Dermis microvascular lymphatic vessel endothelial cell (primary cell): Measurements from ENCODE around the gene CAST. TPM values are rescaled to one million over a fixed set of nuclear protein-coding genes. Genes with fewer than 3 reads are reported as not detected.
A peak's percentile ranks its signal among the peaks of the same experiment; 100 is the strongest.

ENCODE experiments used
- DNase-seq, 2 donors: peaks; one replicate each; pipeline versions ENCODE4 v3.0.0 to v3.0.0-alpha.2; 2010; ENCODE audit warnings: low read depth in 2 of 2
- total RNA-seq: library from RNA; depleted of rRNA; stranded (reverse); fragments of >200 nt; gene quantifications from 2 replicates; pipeline ENCODE4 v1.2.1, GENCODE V29; 2014

Gene CAST
- total RNA-seq, 1 donor from 2014 or later, result 98.1 TPM

DNA sequence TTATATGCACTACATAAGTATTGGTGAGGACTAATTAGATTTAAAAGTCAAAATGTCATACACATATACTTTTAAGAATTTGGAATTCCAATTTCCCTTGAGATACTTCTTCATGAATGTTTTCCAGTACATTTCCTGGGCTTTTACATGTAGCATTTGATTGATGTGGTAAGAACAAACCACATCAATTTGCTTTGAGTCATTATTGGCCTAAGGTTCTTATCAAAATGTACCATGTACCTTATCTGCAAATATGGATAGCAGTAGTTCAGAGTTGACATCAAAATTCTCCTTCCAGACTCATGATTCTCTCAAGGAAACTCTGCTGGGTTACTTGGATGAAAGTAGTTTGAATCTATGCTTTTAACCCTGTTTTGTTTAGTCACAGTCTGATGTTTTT, 2.5 kb downstream of the CAST start:
- DNase-seq, result no peak

DNA sequence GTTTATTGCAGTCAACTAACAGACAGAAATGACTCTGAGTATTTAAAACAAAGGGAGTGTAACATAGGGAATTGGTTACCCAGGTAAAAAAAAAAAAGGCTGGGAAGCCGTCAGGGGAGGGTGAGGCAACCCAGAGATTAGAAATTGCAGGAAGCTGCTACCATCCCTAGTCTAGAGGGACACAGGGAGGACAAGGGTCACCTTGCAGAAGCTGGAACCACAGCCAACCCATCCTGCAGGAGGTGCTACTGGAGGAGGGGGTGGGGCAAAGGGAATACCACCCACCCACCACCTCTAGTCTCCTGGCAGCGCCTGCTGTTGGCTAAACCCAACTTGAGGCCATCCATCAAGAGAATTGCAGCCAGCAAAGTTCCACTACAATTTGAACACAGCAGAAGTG, 6.5 kb downstream of the CAST start:
- no peak for DNase-seq

DNA sequence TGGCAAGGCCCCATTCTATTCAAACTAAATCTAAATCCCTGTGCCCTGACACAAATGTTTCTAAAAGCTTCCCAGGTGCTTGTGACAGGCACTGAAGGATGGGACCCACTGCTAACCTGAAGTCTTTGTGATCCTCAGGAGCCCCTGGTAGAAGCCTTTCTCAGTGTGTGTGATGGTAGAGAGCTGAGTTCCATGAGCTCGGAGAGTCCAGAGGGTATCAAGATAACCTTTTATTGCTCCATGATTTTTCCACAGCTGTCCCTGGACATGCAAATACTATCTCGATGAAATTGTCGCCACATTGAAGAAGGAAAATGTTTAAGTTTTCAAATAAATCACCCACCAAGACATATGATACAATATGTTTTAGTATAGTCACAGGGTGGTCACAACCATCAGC, 7.7 kb downstream of the CAST start:
- no peak for DNase-seq

GRCh38 chr5:96671441-96671840, 9.3 kb downstream of the CAST start:
- DNase-seq, result no peak

- DNase-seq, result no peak
Measured at GRCh38 chr5:96673127-96673526, 11.0 kb downstream of the CAST start.

- peak; percentile 41 to 85 for DNase-seq
Measured at GRCh38 chr5:96675882-96676281, 13.7 kb downstream of the CAST start.

DNA sequence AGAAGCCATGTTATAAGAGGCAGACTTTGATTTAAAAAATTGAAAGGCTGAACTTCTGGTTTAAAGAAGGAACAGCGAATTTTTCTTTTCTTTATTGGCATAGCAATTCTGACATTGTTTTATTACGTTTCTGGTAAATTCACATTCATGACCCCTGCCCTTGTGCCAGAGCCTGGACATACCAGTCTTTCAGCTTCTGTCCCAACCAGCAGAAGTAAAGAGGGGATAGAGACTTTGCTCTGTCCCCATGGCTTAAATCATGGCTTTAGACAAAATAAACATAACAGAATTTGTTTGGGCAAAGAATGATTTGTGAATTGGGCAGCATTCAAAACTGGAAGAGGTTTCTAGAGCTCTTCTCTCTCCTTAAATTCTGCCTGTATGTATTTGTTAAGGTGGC, 15.3 kb downstream of the CAST start:
- no peak for DNase-seq

GRCh38 chr5:96679293-96679692, 17.1 kb downstream of the CAST start:
- DNase-seq, result no peak

DNA sequence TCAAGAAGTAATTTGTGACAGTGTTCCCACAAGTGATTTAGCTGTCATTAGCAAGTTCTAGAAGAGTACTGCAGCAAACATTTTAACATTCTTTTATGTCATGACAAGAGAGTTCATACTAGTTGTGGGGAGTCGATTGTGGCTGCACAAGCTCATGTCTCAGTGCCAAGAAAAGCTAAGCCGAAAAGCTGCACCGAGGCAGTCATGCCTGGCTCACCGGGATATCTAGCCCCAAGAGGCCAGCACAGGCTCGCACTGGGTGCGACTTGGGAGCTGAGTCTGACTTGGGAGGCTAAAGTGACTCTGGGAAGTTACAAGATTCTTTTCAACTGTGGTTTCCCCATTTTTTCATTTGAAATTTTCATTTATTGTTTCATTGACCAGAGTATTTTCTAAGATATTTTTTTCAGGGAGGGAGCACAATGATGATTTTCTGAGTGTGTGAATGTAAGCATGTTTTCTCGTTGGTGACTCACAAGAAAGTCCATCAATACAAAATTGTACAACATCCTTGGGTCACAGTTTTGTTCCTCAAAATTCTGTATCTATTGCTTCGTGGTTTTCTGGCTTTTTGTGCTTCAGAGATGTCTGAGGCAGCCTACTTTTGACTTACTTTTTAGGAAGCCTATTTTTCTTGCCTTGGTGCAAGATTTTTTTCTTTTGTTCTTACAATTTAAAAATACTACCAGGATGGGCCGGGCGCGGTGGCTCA, 18.7 kb downstream of the CAST start:
- no peak for DNase-seq

- no peak for DNase-seq
Measured at GRCh38 chr5:96683392-96683791, 21.2 kb downstream of the CAST start.

DNA sequence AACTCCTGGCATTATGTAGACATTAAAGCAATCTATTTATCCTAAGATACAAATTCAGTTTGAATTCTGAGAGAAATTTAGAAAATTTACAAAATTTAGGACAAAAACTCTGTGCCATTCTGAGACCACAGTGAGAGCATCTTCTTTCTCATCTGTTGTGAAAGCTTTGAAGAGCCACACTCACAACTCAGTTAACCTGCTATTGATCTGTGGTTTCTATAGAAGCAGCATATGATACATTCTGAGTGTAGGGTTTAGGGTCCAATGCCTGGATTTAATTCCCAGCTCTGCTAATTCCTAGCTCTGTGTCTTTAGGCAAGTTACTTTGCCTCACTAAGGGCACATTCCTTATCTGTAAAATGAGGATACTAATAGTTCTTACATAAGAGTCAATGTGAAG, 21.6 kb downstream of the CAST start:
- DNase-seq, result no peak

DNA sequence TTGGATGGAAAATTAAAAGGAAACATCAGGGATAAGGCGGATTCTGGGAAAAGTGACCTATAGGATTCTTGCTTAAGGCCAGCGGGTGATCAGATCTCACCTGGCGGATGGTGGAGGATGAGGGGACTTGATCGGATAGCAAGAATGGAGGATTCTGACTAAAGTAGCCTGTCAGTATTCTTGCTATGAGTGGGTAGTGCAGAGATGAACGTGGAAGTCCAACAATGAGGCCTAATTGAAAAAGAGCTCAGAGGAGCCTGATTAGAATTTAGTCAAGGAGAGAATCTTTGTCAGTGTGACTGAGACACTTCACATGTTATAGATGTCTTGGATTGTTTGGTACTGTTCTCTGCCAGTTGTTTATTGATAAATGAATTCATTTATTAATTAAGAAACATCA, 24.9 kb downstream of the CAST start:
- DNase-seq, result no peak

DNA sequence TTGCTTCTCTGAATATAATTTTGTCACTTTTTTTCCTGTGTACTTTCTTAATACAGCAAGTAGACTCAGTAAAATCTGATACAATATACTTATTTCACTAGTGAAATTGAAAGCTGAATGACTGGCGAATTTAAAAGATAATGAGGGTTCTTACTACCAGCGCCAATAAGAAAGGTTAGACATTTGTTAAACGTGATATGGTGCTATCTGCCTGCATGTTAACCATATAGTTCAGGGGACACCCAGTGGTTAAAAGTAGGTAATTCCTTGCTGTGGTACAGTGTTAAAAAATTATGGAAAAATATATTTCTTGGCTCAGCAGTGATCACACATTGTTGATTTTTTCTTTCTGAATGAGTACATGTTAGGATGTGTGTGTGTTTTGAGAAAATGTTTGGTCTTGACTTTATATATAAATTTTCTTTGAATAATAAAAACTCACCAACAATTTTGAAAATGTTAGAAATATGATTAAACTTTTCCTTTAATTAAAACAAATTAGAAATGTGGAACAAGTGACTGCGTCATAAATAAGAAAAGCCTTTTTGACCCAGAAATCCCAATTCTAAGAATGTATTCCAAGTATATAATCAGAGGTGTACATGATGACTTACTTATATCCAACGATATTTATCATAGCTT, 25.8 kb downstream of the CAST start:
- DNase-seq, result peak; percentile 69 to 82

DNA sequence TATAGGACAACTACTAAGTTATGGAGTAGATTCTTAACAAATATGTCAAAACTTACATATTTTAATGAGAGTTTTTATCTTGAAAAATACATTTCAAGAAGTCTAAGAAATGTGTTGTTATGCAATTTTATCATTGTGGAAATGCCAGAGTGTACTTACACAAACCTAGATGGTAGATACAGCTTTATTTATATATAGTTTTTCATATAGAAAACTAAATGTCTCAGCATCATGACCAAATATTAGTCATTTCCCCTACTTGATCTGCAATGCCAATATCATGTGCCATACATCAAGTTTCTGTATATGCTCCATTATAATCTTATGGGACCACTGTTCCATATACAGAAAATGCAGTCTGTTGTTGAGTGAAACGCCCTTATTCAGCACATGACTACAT, 28.7 kb downstream of the CAST start:
- DNase-seq, result no peak

DNA sequence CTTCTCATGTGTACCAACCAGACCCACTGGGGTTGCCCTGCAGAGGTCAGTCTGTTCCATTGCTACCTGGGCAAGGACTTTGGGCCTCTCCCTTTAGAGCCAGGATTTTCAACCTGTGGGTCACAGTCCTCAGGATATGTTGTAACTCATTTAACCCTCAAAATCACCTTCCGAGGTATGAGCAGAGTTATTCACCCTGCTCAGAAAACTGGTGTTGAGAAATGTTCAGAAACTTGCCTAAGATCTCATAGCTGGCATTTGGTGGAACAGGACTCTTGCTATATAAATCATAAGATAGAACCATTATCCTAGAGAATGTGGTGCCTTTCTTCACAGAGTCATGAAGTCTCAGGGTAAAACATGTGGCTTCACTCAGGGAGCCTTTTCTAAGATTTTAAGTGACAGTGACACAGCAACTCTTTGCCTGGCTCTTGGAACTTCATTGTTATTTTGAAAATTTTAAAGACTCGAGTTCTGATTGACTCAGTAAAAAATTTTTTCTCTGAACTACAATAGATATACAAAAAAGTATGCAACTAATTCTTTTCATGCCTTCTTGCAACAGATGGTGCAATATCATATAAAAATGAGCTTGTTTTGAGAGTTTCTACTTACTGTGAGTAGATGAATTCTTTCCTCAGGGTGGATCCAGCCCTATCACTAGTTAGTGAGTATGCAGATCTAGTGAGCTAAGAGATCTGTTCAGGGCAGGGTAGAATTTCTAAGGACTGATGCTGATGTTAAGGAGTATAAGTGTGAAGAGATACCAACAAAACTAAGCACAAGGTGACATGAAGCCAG, 29.5 kb downstream of the CAST start:
- no peak for DNase-seq

GRCh38 chr5:96692441-96692840, 30.3 kb downstream of the CAST start:
- no peak for DNase-seq

GRCh38 chr5:96699186-96699820, 37.1 kb downstream of the CAST start:
- DNase-seq, result peak in 1 of 2 donors; percentile 58

- peak; percentile 81 to 95 for DNase-seq
Measured at GRCh38 chr5:96702503-96703383, 40.6 kb downstream of the CAST start.

DNA sequence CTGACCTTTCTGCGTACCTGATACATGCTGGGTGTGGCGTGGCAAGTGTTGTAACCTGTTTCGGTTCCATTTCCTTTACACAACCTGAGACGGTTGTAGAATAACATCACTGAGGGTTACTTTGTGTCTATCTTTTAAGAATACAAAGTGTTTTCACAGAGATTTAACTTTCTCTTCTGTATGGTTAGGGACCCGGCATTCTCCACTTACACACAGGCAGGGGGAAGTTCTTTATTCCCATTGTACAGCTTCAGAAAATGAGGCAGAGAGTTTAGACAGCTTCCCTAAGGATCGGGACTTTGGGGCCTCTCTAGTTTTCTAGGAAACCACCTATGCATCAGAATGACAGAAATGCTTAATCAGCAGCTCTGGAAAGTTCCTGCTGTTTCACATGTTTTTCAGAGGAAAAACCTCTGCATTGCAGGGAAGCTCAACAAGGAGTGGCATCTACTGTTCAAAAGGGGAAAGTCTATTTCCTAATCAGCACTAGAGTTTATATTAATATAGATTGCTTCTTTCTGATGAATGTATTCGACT, 41.3 kb downstream of the CAST start:
- peak in 1 of 2 donors; percentile 54 for DNase-seq

- DNase-seq, result no peak
Measured at GRCh38 chr5:96703995-96704394, 41.8 kb downstream of the CAST start.
